Measurements from ENCODE around the gene PRRC2C.

The PRRC2C gene

GRCh38 chr1:171641076-171641864 lies 155.9 kb downstream of the PRRC2C start:
- no peak for DNase-seq

GRCh38 chr1:171642197-171642596 lies 156.9 kb downstream of the PRRC2C start:
- no peak for DNase-seq

Measured in DMS79 treated with DMSO at 0.1 percent for 48 hours (cell line).